GM19467 (cell line): ENCODE measurements around the gene COL13A1.

ENCODE experiments used
- ATAC-seq: cut with Tn5 transposase; IDR thresholded peaks from one replicate; pipeline ENCODE4 v1.9.1; 2021; ENCODE audit warnings: mild to moderate bottlenecking, moderate library complexity; ENCODE audit not compliant: unreplicated experiment

The COL13A1 gene

GRCh38 chr10:69789164-69789576 lies 12.5 kb upstream of the COL13A1 start:
- ATAC-seq: no peak

GRCh38 chr10:69791812-69792211 lies 9.9 kb upstream of the COL13A1 start:
- ATAC-seq: no peak

GRCh38 chr10:69792341-69792740 lies 9.4 kb upstream of the COL13A1 start:
- no peak for ATAC-seq

- ATAC-seq: no peak
These were observed 7.0 kb upstream of the COL13A1 start for GRCh38 chr10:69794673-69795072.

- no peak for ATAC-seq
These were observed 6.3 kb upstream of the COL13A1 start for GRCh38 chr10:69795242-69795934.

GRCh38 chr10:69797959-69798358 lies 3.7 kb upstream of the COL13A1 start:
- ATAC-seq: no peak

- ATAC-seq: no peak
These were observed 1.6 kb upstream of the COL13A1 start for GRCh38 chr10:69800109-69800508.

- ATAC-seq: no peak
These were observed 1.0 kb upstream of the COL13A1 start for GRCh38 chr10:69800665-69801064.

GRCh38 chr10:69801094-69801433 lies 642 bp upstream of the COL13A1 start:
- no peak for ATAC-seq

GRCh38 chr10:69802424-69803161 lies 887 bp downstream of the COL13A1 start:
- ATAC-seq: no peak

GRCh38 chr10:69803809-69804208 lies 2.1 kb downstream of the COL13A1 start:
- ATAC-seq: no peak

- no peak for ATAC-seq
These were observed 3.1 kb downstream of the COL13A1 start for GRCh38 chr10:69804775-69805174.

- ATAC-seq: no peak
These were observed 5.4 kb downstream of the COL13A1 start for GRCh38 chr10:69807122-69807521.

GRCh38 chr10:69807696-69808095 lies 6.0 kb downstream of the COL13A1 start:
- ATAC-seq: no peak

- no peak for ATAC-seq
These were observed 7.6 kb downstream of the COL13A1 start for GRCh38 chr10:69809318-69809717.

- ATAC-seq: no peak
These were observed 8.4 kb downstream of the COL13A1 start for GRCh38 chr10:69810097-69810496.

GRCh38 chr10:69810675-69811397 lies 9.1 kb downstream of the COL13A1 start:
- ATAC-seq: no peak

GRCh38 chr10:69813632-69814031 lies 11.9 kb downstream of the COL13A1 start:
- no peak for ATAC-seq

GRCh38 chr10:69814251-69814650 lies 12.5 kb downstream of the COL13A1 start:
- no peak for ATAC-seq

GRCh38 chr10:69815104-69815503 lies 13.4 kb downstream of the COL13A1 start:
- ATAC-seq: no peak

- no peak for ATAC-seq
These were observed 14.8 kb downstream of the COL13A1 start for GRCh38 chr10:69816521-69816920.

GRCh38 chr10:69817078-69817581 lies 15.4 kb downstream of the COL13A1 start:
- ATAC-seq: no peak
